ENCODE measurements around the gene WDR37. TPM values are rescaled to one million over a fixed set of nuclear protein-coding genes. Genes with fewer than 3 reads are reported as not detected.
"Not testable (repeated sequence)": the region's sequence is repeated elsewhere in the genome, so short reads cannot be mapped to it uniquely, and the experiment has no call there.

Gene WDR37
- total RNA-seq, 1 experiment from 2014 or later, result 10.4 TPM

GRCh38 chr10:1009071-1009494 lies 47.1 kb upstream of the WDR37 start (continued):
- TF ChIP-seq AFF4 (CRISPR knock-in tag; IDR thresholded peaks at IDR 0.05; ENCODE audit: borderline replicate concordance) (no peak), ZNF423 (CRISPR knock-in tag; IDR thresholded peaks at IDR 0.05) (no peak), ARID4B (CRISPR knock-in tag; IDR thresholded peaks at IDR 0.05; ENCODE audit: borderline replicate concordance) (no peak), ZNF232 (CRISPR knock-in tag; IDR thresholded peaks at IDR 0.05) (no peak), E2F1 (CRISPR knock-in tag; IDR thresholded peaks at IDR 0.05) (no peak), ESRRA (CRISPR knock-in tag; IDR thresholded peaks at IDR 0.05; ENCODE audit: borderline replicate concordance) (no peak), HMGXB4 (CRISPR knock-in tag; IDR thresholded peaks at IDR 0.05) (no peak), AR (CRISPR knock-in tag; IDR thresholded peaks at IDR 0.05) (no peak), ZNF138 (CRISPR knock-in tag; conservative IDR thresholded peaks at IDR 0.05) (no peak)

GRCh38 chr10:1009947-1010346 lies 46.2 kb upstream of the WDR37 start:
- CTCF ChIA-PET; H3K4me1 Mint-ChIP-seq; POLR2A ChIA-PET; DNase-seq (ENCODE audit: low spot score); ATAC-seq; H3K9me3 Mint-ChIP-seq; H3K27ac Mint-ChIP-seq; H3K27me3 Mint-ChIP-seq (ENCODE audit: low read depth); H3K4me3 Mint-ChIP-seq: not testable (repeated sequence)
- H3K36me3 Mint-ChIP-seq, result peaks cover 89% of the 10 kb centered on the region

All from WTC11 (cell line).